Parathyroid adenoma (tissue), 2 donors: ENCODE data around the gene ST3GAL3.

Experiments
- H2AFZ ChIP-seq: fragments of 300-600 bp; sonication (generic); one replicate; pipeline ENCODE4 v1.7.0; 2017; ENCODE audit warnings: antibody characterized with exemption, mild to moderate bottlenecking
- H3K27ac ChIP-seq: fragments of 300-600 bp; sonication (generic); one replicate; pipeline ENCODE4 v1.7.0; 2017
- H3K27me3 ChIP-seq: fragments of 300-600 bp; sonication (generic); one replicate; pipeline ENCODE4 v1.7.0; 2017; ENCODE audit warnings: low read length; ENCODE audit not compliant: control insufficient read depth, insufficient read depth
- H3K36me3 ChIP-seq: fragments of 300-600 bp; sonication (generic); one replicate; pipeline ENCODE4 v1.7.0; 2017; ENCODE audit warnings: low read length; ENCODE audit not compliant: control insufficient read depth, insufficient read depth
- H3K4me1 ChIP-seq: fragments of 300-600 bp; sonication (generic); one replicate; pipeline ENCODE4 v1.7.0; 2017; ENCODE audit warnings: control low read depth
- H3K4me2 ChIP-seq: fragments of 300-600 bp; sonication (generic); one replicate; pipeline ENCODE4 v1.7.0; 2017; ENCODE audit warnings: low read length
- H3K4me3 ChIP-seq: fragments of 300-600 bp; sonication (generic); one replicate; pipeline ENCODE4 v1.7.0; 2017; ENCODE audit warnings: low read depth, low read length
- H3K79me2 ChIP-seq: fragments of 300-600 bp; sonication (generic); one replicate; pipeline ENCODE4 v1.7.0; 2017; ENCODE audit warnings: control low read depth
- H3K9ac ChIP-seq: fragments of 300-600 bp; sonication (generic); one replicate; pipeline ENCODE4 v1.7.0; 2017; ENCODE audit warnings: mild to moderate bottlenecking
- H3K9me3 ChIP-seq: fragments of 300-600 bp; sonication (generic); one replicate; pipeline ENCODE4 v1.7.0; 2017; ENCODE audit warnings: low read length; ENCODE audit not compliant: control insufficient read depth
- CTCF ChIP-seq: fragments of 300-600 bp; sonication (generic); IDR thresholded peaks from one replicate; pipeline ENCODE4 v1.7.0; 2017; ENCODE audit warnings: antibody characterized with exemption, mild to moderate bottlenecking
- donor health status: primary hyperparathyroidism.

The ST3GAL3 gene

GRCh38 chr1:43965316-43965715, 258.0 kb downstream of the ST3GAL3 start:
- no peaks in the 10 kb centered on the region for H3K36me3 ChIP-seq

GRCh38 chr1:43968348-43968948, 261.1 kb downstream of the ST3GAL3 start:
- no peak for TF ChIP-seq CTCF
- H2AFZ ChIP-seq = no peak overlapping the region
- no peaks in the 10 kb centered on the region for H3K9me3 ChIP-seq
- no peak overlapping the region for H3K9ac ChIP-seq
- no peak overlapping the region for H3K27ac ChIP-seq
- no peaks in the 10 kb centered on the region for H3K36me3 ChIP-seq
- H3K79me2 ChIP-seq = no peaks in the 10 kb centered on the region
- H3K4me3 ChIP-seq = no peak overlapping the region
- H3K4me1 ChIP-seq = no peaks in the 10 kb centered on the region
- H3K4me2 ChIP-seq = no peak overlapping the region
- no peaks in the 10 kb centered on the region for H3K27me3 ChIP-seq

More at GRCh38 chr1:43965316-43965715, 258.0 kb downstream of the ST3GAL3 start:
- no peak for TF ChIP-seq CTCF
- H3K27ac ChIP-seq = no peak overlapping the region
- H3K27me3 ChIP-seq = no peaks in the 10 kb centered on the region
- no peaks in the 10 kb centered on the region for H3K79me2 ChIP-seq
- H2AFZ ChIP-seq = no peak overlapping the region
- no peak overlapping the region for H3K9ac ChIP-seq
- no peaks in the 10 kb centered on the region for H3K4me1 ChIP-seq
- no peaks in the 10 kb centered on the region for H3K9me3 ChIP-seq
- H3K4me2 ChIP-seq = no peak overlapping the region
- no peak overlapping the region for H3K4me3 ChIP-seq

- Histone ChIP-seq H2AFZ (peak overlapping the region; percentile 43), H3K36me3 (no peaks in the 10 kb centered on the region), H3K79me2 (no peaks in the 10 kb centered on the region), H3K9ac (no peak overlapping the region), H3K9me3 (no peaks in the 10 kb centered on the region), H3K27me3 (no peaks in the 10 kb centered on the region), H3K4me1 (peaks cover 7% of the 10 kb centered on the region), H3K4me3 (no peak overlapping the region), H3K4me2 (peak overlapping the region; percentile 55), H3K27ac (no peak overlapping the region)
- TF ChIP-seq CTCF = no peak
Measured at GRCh38 chr1:43969416-43969745, 262.0 kb downstream of the ST3GAL3 start.

- no peak within 1 kb of the TSS for H3K27ac ChIP-seq
- peaks cover 7% of the 10 kb centered on the region for H3K4me1 ChIP-seq
- H3K79me2 ChIP-seq = no peaks in the 10 kb centered on the region
- no peaks in the 10 kb centered on the region for H3K36me3 ChIP-seq
- TF ChIP-seq CTCF = no peak
- peak within 1 kb of the TSS; percentile 70 for H2AFZ ChIP-seq
- no peaks in the 10 kb centered on the region for H3K27me3 ChIP-seq
- peak within 1 kb of the TSS; percentile 92 for H3K4me2 ChIP-seq
- no peak within 1 kb of the TSS for H3K9ac ChIP-seq
- no peaks in the 10 kb centered on the region for H3K9me3 ChIP-seq
- peak within 1 kb of the TSS; percentile 97 for H3K4me3 ChIP-seq
Measured at GRCh38 chr1:43969746-43970466, 262.6 kb downstream of the ST3GAL3 start, which contains the start of gene DPH2. DPH2 (plus strand) TSS chr1:43970010; CDS start chr1:43970176, 166 bp downstream.

GRCh38 chr1:43970502-43970901, 263.2 kb downstream of the ST3GAL3 start:
- H3K79me2 ChIP-seq = no peaks in the 10 kb centered on the region
- H3K9me3 ChIP-seq = no peaks in the 10 kb centered on the region
- H3K27ac ChIP-seq = no peak overlapping the region
- H3K4me3 ChIP-seq = peak overlapping the region; percentile 97
- no peak for TF ChIP-seq CTCF
- no peak overlapping the region for H3K9ac ChIP-seq
- peaks cover 7% of the 10 kb centered on the region for H3K4me1 ChIP-seq
- H3K36me3 ChIP-seq = no peaks in the 10 kb centered on the region
- no peak overlapping the region for H2AFZ ChIP-seq
- H3K27me3 ChIP-seq = no peaks in the 10 kb centered on the region
- peak overlapping the region; percentile 92 for H3K4me2 ChIP-seq
